Transverse colon (tissue), 1 donor: ENCODE results near the gene TBR1.

Experiments used
- EP300 ChIP-seq: sonication (generic); formaldehyde crosslinking; IDR thresholded peaks from one replicate; pipeline ENCODE4 v1.6.1; 2017; ENCODE audit warnings: antibody characterized with exemption, low read depth
- POLR2A ChIP-seq: fragments of 450-650 bp; IDR thresholded peaks from one replicate; pipeline ENCODE4 v1.6.1; 2016; ENCODE audit warnings: antibody characterized with exemption, mild to moderate bottlenecking, moderate library complexity

DNA sequence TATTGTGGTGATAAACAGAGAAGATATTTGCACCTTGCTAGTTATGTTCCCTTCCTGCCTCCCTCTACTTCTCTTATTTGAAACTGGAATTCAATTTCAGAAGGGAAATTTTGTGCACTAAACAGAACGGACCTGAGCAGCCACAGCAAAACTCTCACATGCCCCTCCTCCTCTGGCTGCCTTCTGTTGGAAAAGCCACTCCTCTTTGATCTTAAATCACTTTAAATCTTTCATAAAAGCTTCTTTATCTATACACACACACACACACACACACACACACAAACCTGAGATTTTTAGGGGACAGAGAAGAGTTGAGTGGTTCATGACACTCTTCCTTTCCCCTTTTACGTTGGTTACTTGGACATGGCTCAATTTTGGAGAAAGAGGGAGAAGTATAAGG, 5.6 kb downstream of the TBR1 start:
- TF ChIP-seq EP300: no peak
- no peak for TF ChIP-seq POLR2A
